Choroid plexus epithelial cell (primary cell): ENCODE data around the gene RXRA.

Experiments
- DNase-seq: peaks from one replicate; pipeline ENCODE4 v3.0.0-alpha.2; 2010; ENCODE audit warnings: low read depth
- H3K4me3 ChIP-seq: 2 replicates; pipeline ENCODE4 v1.5.1; 2011; ENCODE audit warnings: low read depth, mild to moderate bottlenecking, control low read depth, low read length, moderate library complexity
- CTCF ChIP-seq: conservative IDR thresholded peaks from 2 replicates; pipeline ENCODE4 v1.5.1; 2011; ENCODE audit warnings: low read depth, mild to moderate bottlenecking, control low read depth, inconsistent platforms, low read length, moderate library complexity

The RXRA gene

GRCh38 chr9:134477342-134477925 lies 151.2 kb downstream of the RXRA start:
- no peak overlapping the region for H3K4me3 ChIP-seq
- DNase-seq = no peak
- TF ChIP-seq CTCF = no peak

GRCh38 chr9:134477927-134478326 lies 151.7 kb downstream of the RXRA start:
- no peak overlapping the region for H3K4me3 ChIP-seq
- DNase-seq = no peak
- no peak for TF ChIP-seq CTCF

GRCh38 chr9:134481762-134482161 lies 155.5 kb downstream of the RXRA start:
- DNase-seq = no peak
- no peak overlapping the region for H3K4me3 ChIP-seq
- no peak for TF ChIP-seq CTCF

GRCh38 chr9:134482226-134482625 lies 156.0 kb downstream of the RXRA start:
- H3K4me3 ChIP-seq = no peak overlapping the region
- DNase-seq = no peak
- no peak for TF ChIP-seq CTCF

GRCh38 chr9:134483361-134484184 lies 157.3 kb downstream of the RXRA start:
- no peak for DNase-seq
- H3K4me3 ChIP-seq = no peak overlapping the region
- TF ChIP-seq CTCF = no peak

GRCh38 chr9:134484479-134484878 lies 158.2 kb downstream of the RXRA start:
- no peak for DNase-seq
- no peak for TF ChIP-seq CTCF
- no peak overlapping the region for H3K4me3 ChIP-seq

- H3K4me3 ChIP-seq = no peak overlapping the region
- no peak for TF ChIP-seq CTCF
- no peak for DNase-seq
These were observed 159.4 kb downstream of the RXRA start for GRCh38 chr9:134485653-134486052.
